ENCODE data around the gene HIVEP1. TPM values are rescaled to one million over a fixed set of nuclear protein-coding genes. Genes with fewer than 3 reads are reported as not detected.

The HIVEP1 gene
- total RNA-seq, 1 donor = 18.8 TPM

- TF ChIP-seq CTCF (IDR thresholded peaks at IDR 0.05; ENCODE audit: extremely low read depth, low read depth, low read length) = no peak
- H3K4me2 ChIP-seq (ENCODE audit: insufficient read depth, low read length) = no peak overlapping the region
- H3K9me3 ChIP-seq (ENCODE audit: low read depth, low read length) = no peaks in the 10 kb centered on the region
- no peak overlapping the region for H3K27ac ChIP-seq (ENCODE audit: low read depth, low read length)
- no peak for DNase-seq (ENCODE audit: insufficient read length, low spot score, missing footprints)
- H3K4me1 ChIP-seq (ENCODE audit: insufficient read depth, low read length) = peaks cover 6% of the 10 kb centered on the region
- H3K79me2 ChIP-seq (ENCODE audit: insufficient read depth, low read length) = peaks cover 21% of the 10 kb centered on the region
- H2AFZ ChIP-seq (ENCODE audit: low read length) = no peak overlapping the region
- no peak overlapping the region for H3K4me3 ChIP-seq (ENCODE audit: insufficient read depth, low read length)
- H3K36me3 ChIP-seq (ENCODE audit: insufficient read depth, low read length) = no peaks in the 10 kb centered on the region
- no peaks in the 10 kb centered on the region for H4K20me1 ChIP-seq (ENCODE audit: insufficient read depth, low read length)
- no peaks in the 10 kb centered on the region for H3K27me3 ChIP-seq (ENCODE audit: insufficient read depth, low read length)
Observed at GRCh38 chr6:12083763-12084162, 71.7 kb downstream of the HIVEP1 start.

- no peak for DNase-seq (ENCODE audit: insufficient read length, low spot score, missing footprints)
- H3K27me3 ChIP-seq (ENCODE audit: insufficient read depth, low read length) = no peaks in the 10 kb centered on the region
- H3K9me3 ChIP-seq (ENCODE audit: low read depth, low read length) = no peaks in the 10 kb centered on the region
- H3K4me1 ChIP-seq (ENCODE audit: insufficient read depth, low read length) = peaks cover 6% of the 10 kb centered on the region
- H3K4me3 ChIP-seq (ENCODE audit: insufficient read depth, low read length) = no peak overlapping the region
- H3K79me2 ChIP-seq (ENCODE audit: insufficient read depth, low read length) = peaks cover 19% of the 10 kb centered on the region
- H3K4me2 ChIP-seq (ENCODE audit: insufficient read depth, low read length) = no peak overlapping the region
- H4K20me1 ChIP-seq (ENCODE audit: insufficient read depth, low read length) = no peaks in the 10 kb centered on the region
- no peak for TF ChIP-seq CTCF (IDR thresholded peaks at IDR 0.05; ENCODE audit: extremely low read depth, low read depth, low read length)
- H3K27ac ChIP-seq (ENCODE audit: low read depth, low read length) = no peak overlapping the region
- H3K36me3 ChIP-seq (ENCODE audit: insufficient read depth, low read length) = no peaks in the 10 kb centered on the region
- H2AFZ ChIP-seq (ENCODE audit: low read length) = no peak overlapping the region
Observed at GRCh38 chr6:12084681-12085080, 72.6 kb downstream of the HIVEP1 start.

GRCh38 chr6:12088531-12088930 is 76.4 kb downstream of the HIVEP1 start:
- no peak for TF ChIP-seq CTCF (IDR thresholded peaks at IDR 0.05; ENCODE audit: extremely low read depth, low read depth, low read length)
- Histone ChIP-seq H3K4me3 (ENCODE audit: insufficient read depth, low read length) (no peak overlapping the region), H3K36me3 (ENCODE audit: insufficient read depth, low read length) (no peaks in the 10 kb centered on the region), H3K9me3 (ENCODE audit: low read depth, low read length) (no peaks in the 10 kb centered on the region), H3K4me2 (ENCODE audit: insufficient read depth, low read length) (no peak overlapping the region), H3K27ac (ENCODE audit: low read depth, low read length) (no peak overlapping the region), H3K27me3 (ENCODE audit: insufficient read depth, low read length) (no peaks in the 10 kb centered on the region), H2AFZ (ENCODE audit: low read length) (no peak overlapping the region), H3K4me1 (ENCODE audit: insufficient read depth, low read length) (peaks cover 4% of the 10 kb centered on the region), H4K20me1 (ENCODE audit: insufficient read depth, low read length) (no peaks in the 10 kb centered on the region), H3K79me2 (ENCODE audit: insufficient read depth, low read length) (peaks cover 11% of the 10 kb centered on the region)
- DNase-seq (ENCODE audit: insufficient read length, low spot score, missing footprints) = no peak

GRCh38 chr6:12090714-12091113 is 78.6 kb downstream of the HIVEP1 start:
- Histone ChIP-seq H3K27ac (ENCODE audit: low read depth, low read length) (no peak overlapping the region), H2AFZ (ENCODE audit: low read length) (no peak overlapping the region), H3K9me3 (ENCODE audit: low read depth, low read length) (no peaks in the 10 kb centered on the region), H3K27me3 (ENCODE audit: insufficient read depth, low read length) (no peaks in the 10 kb centered on the region), H3K79me2 (ENCODE audit: insufficient read depth, low read length) (no peaks in the 10 kb centered on the region), H4K20me1 (ENCODE audit: insufficient read depth, low read length) (no peaks in the 10 kb centered on the region), H3K4me3 (ENCODE audit: insufficient read depth, low read length) (no peak overlapping the region), H3K4me1 (ENCODE audit: insufficient read depth, low read length) (no peaks in the 10 kb centered on the region), H3K36me3 (ENCODE audit: insufficient read depth, low read length) (no peaks in the 10 kb centered on the region), H3K4me2 (ENCODE audit: insufficient read depth, low read length) (no peak overlapping the region)
- no peak for TF ChIP-seq CTCF (IDR thresholded peaks at IDR 0.05; ENCODE audit: extremely low read depth, low read depth, low read length)
- no peak for DNase-seq (ENCODE audit: insufficient read length, low spot score, missing footprints)
